Stimulated activated CD8-positive, alpha-beta memory T cell treated with anti-CD3 and anti-CD28 coated beads, Interleukin-2, amount 100 ng/mL, for 1 hour (primary cell): ENCODE data around the gene DPYD.

Source experiments
- DNase-seq, 2 donors: peaks; one replicate each; pipeline ENCODE4 v3.0.0-alpha.2; 2020; ENCODE audit warnings: low read depth in 2 of 2

Gene DPYD

GRCh38 chr1:97091679-97092078, 829.2 kb downstream of the DPYD start:
- no peak for DNase-seq

- no peak for DNase-seq
Observed at GRCh38 chr1:97091263-97091662, 829.6 kb downstream of the DPYD start.

GRCh38 chr1:97090725-97091124, 830.1 kb downstream of the DPYD start:
- DNase-seq, result no peak

- DNase-seq, result no peak
Observed at GRCh38 chr1:97089173-97089572, 831.7 kb downstream of the DPYD start.

GRCh38 chr1:97088391-97088790, 832.4 kb downstream of the DPYD start:
- no peak for DNase-seq

- no peak for DNase-seq
Observed at GRCh38 chr1:97084546-97084945, 836.3 kb downstream of the DPYD start.

GRCh38 chr1:97082160-97082848, 838.5 kb downstream of the DPYD start:
- DNase-seq, result no peak

GRCh38 chr1:97078872-97079271, 842.0 kb downstream of the DPYD start:
- no peak for DNase-seq

- DNase-seq, result no peak
Observed at GRCh38 chr1:97077221-97077620, 843.6 kb downstream of the DPYD start.

GRCh38 chr1:97074771-97075170, 846.1 kb downstream of the DPYD start:
- DNase-seq, result no peak

- DNase-seq, result no peak
Observed at GRCh38 chr1:97073936-97074335, 846.9 kb downstream of the DPYD start.

- DNase-seq, result no peak
Observed at GRCh38 chr1:97073169-97073568, 847.7 kb downstream of the DPYD start.

- DNase-seq, result no peak
Observed at GRCh38 chr1:97071173-97071572, 849.7 kb downstream of the DPYD start.

GRCh38 chr1:97070376-97070775, 850.5 kb downstream of the DPYD start:
- DNase-seq, result no peak

- no peak for DNase-seq
Observed at GRCh38 chr1:97069312-97069711, 851.5 kb downstream of the DPYD start.

GRCh38 chr1:97066860-97067259, 854.0 kb downstream of the DPYD start:
- no peak for DNase-seq

GRCh38 chr1:97063532-97063931, 857.3 kb downstream of the DPYD start:
- no peak for DNase-seq

- no peak for DNase-seq
Observed at GRCh38 chr1:97061604-97062003, 859.2 kb downstream of the DPYD start.

GRCh38 chr1:97056386-97056785, 864.4 kb downstream of the DPYD start:
- DNase-seq, result no peak

GRCh38 chr1:97053268-97053667, 867.6 kb downstream of the DPYD start:
- no peak for DNase-seq

- DNase-seq, result no peak
Observed at GRCh38 chr1:97051823-97052222, 869.0 kb downstream of the DPYD start.

- DNase-seq, result no peak
Observed at GRCh38 chr1:97050506-97050905, 870.3 kb downstream of the DPYD start.

- DNase-seq, result no peak
Observed at GRCh38 chr1:97047421-97047793, 873.4 kb downstream of the DPYD start.

GRCh38 chr1:97046765-97047420, 873.9 kb downstream of the DPYD start:
- no peak for DNase-seq
